Neural progenitor cell (in vitro differentiated cells): ENCODE measurements around the gene GDF10.

Experiments used
- EZH2 ChIP-seq: fragments of 200-600 bp; sonication (generic); IDR thresholded peaks from 2 replicates; pipeline ENCODE4 v1.6.1; 2017; ENCODE audit warnings: antibody characterized with exemption, mild to moderate bottlenecking, moderate library complexity
- EZH2phosphoT487 ChIP-seq: fragments of 200-600 bp; sonication (generic); IDR thresholded peaks from 2 replicates; pipeline ENCODE4 v1.6.1; 2017; ENCODE audit warnings: antibody characterized with exemption
- TF ChIP-seq, protein P1 (sequence below): fragments of 200-600 bp; sonication (generic); IDR thresholded peaks from 2 replicates; pipeline ENCODE4 v1.5.1; 2017; ENCODE audit warnings: antibody characterized with exemption, mild to moderate bottlenecking

GRCh38 chr10:47330366-47330765 is 30.4 kb downstream of the GDF10 start:
- TF ChIP-seq, protein P1, sequence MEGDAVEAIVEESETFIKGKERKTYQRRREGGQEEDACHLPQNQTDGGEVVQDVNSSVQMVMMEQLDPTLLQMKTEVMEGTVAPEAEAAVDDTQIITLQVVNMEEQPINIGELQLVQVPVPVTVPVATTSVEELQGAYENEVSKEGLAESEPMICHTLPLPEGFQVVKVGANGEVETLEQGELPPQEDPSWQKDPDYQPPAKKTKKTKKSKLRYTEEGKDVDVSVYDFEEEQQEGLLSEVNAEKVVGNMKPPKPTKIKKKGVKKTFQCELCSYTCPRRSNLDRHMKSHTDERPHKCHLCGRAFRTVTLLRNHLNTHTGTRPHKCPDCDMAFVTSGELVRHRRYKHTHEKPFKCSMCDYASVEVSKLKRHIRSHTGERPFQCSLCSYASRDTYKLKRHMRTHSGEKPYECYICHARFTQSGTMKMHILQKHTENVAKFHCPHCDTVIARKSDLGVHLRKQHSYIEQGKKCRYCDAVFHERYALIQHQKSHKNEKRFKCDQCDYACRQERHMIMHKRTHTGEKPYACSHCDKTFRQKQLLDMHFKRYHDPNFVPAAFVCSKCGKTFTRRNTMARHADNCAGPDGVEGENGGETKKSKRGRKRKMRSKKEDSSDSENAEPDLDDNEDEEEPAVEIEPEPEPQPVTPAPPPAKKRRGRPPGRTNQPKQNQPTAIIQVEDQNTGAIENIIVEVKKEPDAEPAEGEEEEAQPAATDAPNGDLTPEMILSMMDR, result no peak
- TF ChIP-seq EZH2, result no peak
- no peak for TF ChIP-seq EZH2phosphoT487
